ENCODE measurements around the gene MX2. TPM values are rescaled to one million over a fixed set of nuclear protein-coding genes. Genes with fewer than 3 reads are reported as not detected.

The MX2 gene
- total RNA-seq, 1 experiment from 2014 or later, result 0.15 TPM

GRCh38 chr21:41403331-41403730, 41.5 kb downstream of the MX2 start:
- no TSS peak for BruUV-seq (replicated peaks)
- POLR2A ChIA-PET (ENCODE audit: unreplicated experiment), result no interaction called here
- no peaks in the 10 kb centered on the region for H3K36me3 ChIP-seq (ENCODE audit: low read depth, low read length)

GRCh38 chr21:41403966-41404365, 42.1 kb downstream of the MX2 start:
- POLR2A ChIA-PET (ENCODE audit: unreplicated experiment), result interaction anchor here (0.6 kb wide), 1 partner anchor 11 kb away, joined by 3 read pairs; no protein-coding TSS in a partner anchor
- no peak overlapping the region for H2AFZ ChIP-seq (ENCODE audit: low read length)

More at GRCh38 chr21:41403331-41403730, 41.5 kb downstream of the MX2 start:
- no peak overlapping the region for H3K9ac ChIP-seq (ENCODE audit: low read length)
- no peaks in the 10 kb centered on the region for H4K20me1 ChIP-seq (ENCODE audit: low read length)
- H3K27me3 ChIP-seq (ENCODE audit: low read length), result no peaks in the 10 kb centered on the region
- no peaks in the 10 kb centered on the region for H3K9me3 ChIP-seq (ENCODE audit: low read length)
- H3K79me2 ChIP-seq (ENCODE audit: low read length), result no peaks in the 10 kb centered on the region
- intact Hi-C loops (cut with micrococcal nuclease), result no loop called here
- no peaks in the 10 kb centered on the region for H3F3A ChIP-seq (ENCODE audit: low read length, unreplicated experiment)
- no peak overlapping the region for H3K4me3 ChIP-seq (ENCODE audit: low read length)
- H3K27ac ChIP-seq (ENCODE audit: low read length), result no peak overlapping the region
- CTCF ChIA-PET, result no interaction called here
- H3K9me2 ChIP-seq (replicated peaks; ENCODE audit: low read length), result no peaks in the 10 kb centered on the region
- H3K4me2 ChIP-seq (ENCODE audit: low read length), result no peak overlapping the region
- ATAC-seq, result no peak
- DNase-seq, result no peak
- no peak overlapping the region for H2AFZ ChIP-seq (ENCODE audit: low read length)
- no peaks in the 10 kb centered on the region for H3K4me1 ChIP-seq (ENCODE audit: insufficient read depth, low read length)
- TF ChIP-seq EZH2phosphoT487 (IDR thresholded peaks at IDR 0.05; ENCODE audit: borderline replicate concordance, low read length), result no peak
- TF ChIP-seq EZH2 (IDR thresholded peaks at IDR 0.05; ENCODE audit: low read length, unreplicated experiment), result no peak
- TF ChIP-seq, protein P1, sequence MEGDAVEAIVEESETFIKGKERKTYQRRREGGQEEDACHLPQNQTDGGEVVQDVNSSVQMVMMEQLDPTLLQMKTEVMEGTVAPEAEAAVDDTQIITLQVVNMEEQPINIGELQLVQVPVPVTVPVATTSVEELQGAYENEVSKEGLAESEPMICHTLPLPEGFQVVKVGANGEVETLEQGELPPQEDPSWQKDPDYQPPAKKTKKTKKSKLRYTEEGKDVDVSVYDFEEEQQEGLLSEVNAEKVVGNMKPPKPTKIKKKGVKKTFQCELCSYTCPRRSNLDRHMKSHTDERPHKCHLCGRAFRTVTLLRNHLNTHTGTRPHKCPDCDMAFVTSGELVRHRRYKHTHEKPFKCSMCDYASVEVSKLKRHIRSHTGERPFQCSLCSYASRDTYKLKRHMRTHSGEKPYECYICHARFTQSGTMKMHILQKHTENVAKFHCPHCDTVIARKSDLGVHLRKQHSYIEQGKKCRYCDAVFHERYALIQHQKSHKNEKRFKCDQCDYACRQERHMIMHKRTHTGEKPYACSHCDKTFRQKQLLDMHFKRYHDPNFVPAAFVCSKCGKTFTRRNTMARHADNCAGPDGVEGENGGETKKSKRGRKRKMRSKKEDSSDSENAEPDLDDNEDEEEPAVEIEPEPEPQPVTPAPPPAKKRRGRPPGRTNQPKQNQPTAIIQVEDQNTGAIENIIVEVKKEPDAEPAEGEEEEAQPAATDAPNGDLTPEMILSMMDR (conservative IDR thresholded peaks at IDR 0.05; ENCODE audit: low read depth, low read length), result no peak

DNA sequence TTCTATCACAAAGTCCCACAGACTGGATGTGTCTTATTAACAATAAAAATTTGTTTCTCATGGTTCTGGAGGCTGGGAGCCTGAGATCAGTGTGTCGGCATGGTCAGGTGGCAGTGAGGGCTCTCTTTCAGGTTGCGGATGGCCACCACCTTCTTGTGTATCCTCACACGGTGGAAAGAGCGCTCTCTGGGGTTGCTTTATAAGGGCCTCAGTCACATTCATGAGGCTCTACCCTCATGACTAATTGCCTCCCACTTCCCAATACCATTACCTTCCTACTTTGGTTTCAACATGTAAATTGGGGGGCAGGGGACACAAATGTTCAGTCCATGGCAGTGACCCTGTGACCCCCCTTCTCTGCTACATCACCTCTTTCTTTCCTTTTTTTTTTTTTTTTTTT, 43.5 kb downstream of the MX2 start:
- no peak overlapping the region for H3K4me3 ChIP-seq (ENCODE audit: low read length)
- no peaks in the 10 kb centered on the region for H3K4me1 ChIP-seq (ENCODE audit: insufficient read depth, low read length)
- no peak for DNase-seq
- no peaks in the 10 kb centered on the region for H3K79me2 ChIP-seq (ENCODE audit: low read length)
- no peaks in the 10 kb centered on the region for H3K9me2 ChIP-seq (replicated peaks; ENCODE audit: low read length)
- ChIA-PET POLR2A (ENCODE audit: unreplicated experiment) (no interaction called here), CTCF (no interaction called here)
- H3K27me3 ChIP-seq (ENCODE audit: low read length), result no peaks in the 10 kb centered on the region
- no peaks in the 10 kb centered on the region for H4K20me1 ChIP-seq (ENCODE audit: low read length)
- intact Hi-C loops (cut with micrococcal nuclease), result no loop called here
- H2AFZ ChIP-seq (ENCODE audit: low read length), result no peak overlapping the region
- no peak overlapping the region for H3K4me2 ChIP-seq (ENCODE audit: low read length)
- no peaks in the 10 kb centered on the region for H3F3A ChIP-seq (ENCODE audit: low read length, unreplicated experiment)
- no peak overlapping the region for H3K9ac ChIP-seq (ENCODE audit: low read length)
- H3K27ac ChIP-seq (ENCODE audit: low read length), result no peak overlapping the region
- ATAC-seq, result no peak
- H3K9me3 ChIP-seq (ENCODE audit: low read length), result no peaks in the 10 kb centered on the region
- no peaks in the 10 kb centered on the region for H3K36me3 ChIP-seq (ENCODE audit: low read depth, low read length)
- TF ChIP-seq, protein P1 (conservative IDR thresholded peaks at IDR 0.05; ENCODE audit: low read depth, low read length), result no peak
- TF ChIP-seq EZH2 (IDR thresholded peaks at IDR 0.05; ENCODE audit: low read length, unreplicated experiment) (no peak), EZH2phosphoT487 (IDR thresholded peaks at IDR 0.05; ENCODE audit: borderline replicate concordance, low read length) (no peak)
- no TSS peak for BruUV-seq (replicated peaks)

More at GRCh38 chr21:41403966-41404365, 42.1 kb downstream of the MX2 start:
- Histone ChIP-seq H3K4me3 (ENCODE audit: low read length) (no peak overlapping the region), H3K36me3 (ENCODE audit: low read depth, low read length) (no peaks in the 10 kb centered on the region), H3K27me3 (ENCODE audit: low read length) (no peaks in the 10 kb centered on the region), H3K9me2 (replicated peaks; ENCODE audit: low read length) (no peaks in the 10 kb centered on the region), H3K79me2 (ENCODE audit: low read length) (no peaks in the 10 kb centered on the region), H3K4me1 (ENCODE audit: insufficient read depth, low read length) (no peaks in the 10 kb centered on the region), H3K4me2 (ENCODE audit: low read length) (no peak overlapping the region), H3K9ac (ENCODE audit: low read length) (no peak overlapping the region), H4K20me1 (ENCODE audit: low read length) (no peaks in the 10 kb centered on the region), H3K9me3 (ENCODE audit: low read length) (no peaks in the 10 kb centered on the region), H3F3A (ENCODE audit: low read length, unreplicated experiment) (no peaks in the 10 kb centered on the region), H3K27ac (ENCODE audit: low read length) (no peak overlapping the region)
- DNase-seq, result no peak
- CTCF ChIA-PET, result no interaction called here
- intact Hi-C loops (cut with micrococcal nuclease), result no loop called here
- no peak for TF ChIP-seq EZH2phosphoT487 (IDR thresholded peaks at IDR 0.05; ENCODE audit: borderline replicate concordance, low read length)
- TF ChIP-seq EZH2 (IDR thresholded peaks at IDR 0.05; ENCODE audit: low read length, unreplicated experiment), result no peak
- TF ChIP-seq, protein P1 (conservative IDR thresholded peaks at IDR 0.05; ENCODE audit: low read depth, low read length), result no peak
- no peak for ATAC-seq
- BruUV-seq (replicated peaks), result no TSS peak
